ENCODE data around the gene LGR6. TPM values are rescaled to one million over a fixed set of nuclear protein-coding genes. Genes with fewer than 3 reads are reported as not detected.

Gene LGR6
- total RNA-seq, 1 donor from 2014 or later, result 0.35 TPM

- DNase-seq (ENCODE audit: low spot score), result no peak
Observed at GRCh38 chr1:202365092-202365815, 171.7 kb downstream of the LGR6 start.

GRCh38 chr1:202367271-202367670 is 173.7 kb downstream of the LGR6 start:
- no peak for DNase-seq (ENCODE audit: low spot score)

Other genes starting within 250 kb of the LGR6 start
- gene LMOD1, start 247.3 kb upstream of the LGR6 start, total RNA-seq, result 26.5 TPM
- gene TIMM17A, start 238.3 kb upstream of the LGR6 start, total RNA-seq, result 61.7 TPM
- 40.7 TPM for gene RNPEP, start 211.2 kb upstream of the LGR6 start, total RNA-seq
- gene ELF3, start 183.2 kb upstream of the LGR6 start, total RNA-seq, result 1.9 TPM
- gene GPR37L1, start 70.9 kb upstream of the LGR6 start, total RNA-seq, result not detected
- gene ARL8A, start 49.1 kb upstream of the LGR6 start, total RNA-seq, result 106 TPM
- 3.0 TPM for gene PTPN7, start 33.2 kb upstream of the LGR6 start, total RNA-seq
- gene UBE2T, start 148.1 kb downstream of the LGR6 start, total RNA-seq, result 2.0 TPM
- 79.0 TPM for gene PPP1R12B, start 154.9 kb downstream of the LGR6 start, total RNA-seq

All from mesenteric fat pad (tissue), 1 donor.